ENCODE data around the gene RFC4. TPM values are rescaled to one million over a fixed set of nuclear protein-coding genes. Genes with fewer than 3 reads are reported as not detected.
"Not testable (repeated sequence)": the region's sequence is repeated elsewhere in the genome, so short reads cannot be mapped to it uniquely, and the experiment has no call there.

Gene RFC4, protein sequence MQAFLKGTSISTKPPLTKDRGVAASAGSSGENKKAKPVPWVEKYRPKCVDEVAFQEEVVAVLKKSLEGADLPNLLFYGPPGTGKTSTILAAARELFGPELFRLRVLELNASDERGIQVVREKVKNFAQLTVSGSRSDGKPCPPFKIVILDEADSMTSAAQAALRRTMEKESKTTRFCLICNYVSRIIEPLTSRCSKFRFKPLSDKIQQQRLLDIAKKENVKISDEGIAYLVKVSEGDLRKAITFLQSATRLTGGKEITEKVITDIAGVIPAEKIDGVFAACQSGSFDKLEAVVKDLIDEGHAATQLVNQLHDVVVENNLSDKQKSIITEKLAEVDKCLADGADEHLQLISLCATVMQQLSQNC
- total RNA-seq (2014; rRNA removed): 59.6 and 78.2 TPM in 2 replicates
- 20.7 TPM for polyA plus RNA-seq (2012)

DNA sequence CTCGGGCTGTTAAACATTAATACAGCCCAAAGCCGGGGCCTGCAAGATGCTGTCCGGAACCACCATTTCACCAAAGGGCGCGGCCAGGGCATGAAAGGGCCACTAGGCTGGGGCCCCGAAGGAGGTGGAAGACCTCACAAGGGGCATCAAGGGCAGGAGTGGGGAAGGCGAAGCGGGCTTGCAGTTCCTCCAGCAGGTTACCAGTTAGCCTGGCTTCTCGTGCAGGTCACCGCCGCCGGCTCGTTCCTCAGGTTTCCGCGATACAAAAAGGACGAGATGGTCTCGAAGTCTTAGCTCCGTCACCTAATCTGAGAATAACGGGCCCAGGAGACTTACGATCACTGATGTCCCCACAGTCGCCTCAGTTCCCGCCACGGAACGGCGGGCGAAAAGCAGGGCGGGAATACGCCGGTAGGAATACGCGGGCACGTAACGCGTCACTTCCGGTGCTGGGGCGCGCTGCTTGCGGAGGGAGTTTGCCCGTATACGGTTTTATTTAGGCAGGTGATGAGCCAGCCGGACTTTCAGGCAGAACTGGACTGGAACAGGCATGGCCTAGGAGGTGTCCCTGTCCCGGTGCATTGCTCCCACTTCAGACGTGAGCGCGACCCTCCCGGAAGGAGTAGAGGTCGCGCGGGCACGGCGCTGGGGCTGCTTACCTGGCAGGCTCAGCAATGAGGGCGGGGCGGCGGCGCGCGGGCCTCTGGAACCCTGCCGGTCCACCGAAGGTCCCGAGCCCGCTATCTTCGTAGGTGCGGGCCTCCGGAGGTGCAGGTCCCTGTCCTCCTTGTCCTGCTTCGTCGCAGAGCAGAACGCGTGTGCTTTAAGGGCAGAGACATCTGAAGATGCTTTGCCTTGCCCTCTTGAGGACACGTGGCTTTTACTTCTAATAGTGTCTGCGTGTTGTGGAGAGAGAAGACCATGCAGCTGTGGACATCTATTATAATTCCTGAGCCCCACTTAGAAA, at the start of gene RFC4:
Gene RFC4, minus strand, starts transcription at position 394 of the 967 bp plus-strand sequence. CDS start 1,769 bp downstream, outside the sequence.
- peak; percentile 66 for DNase-seq (ENCODE audit: low read depth)

DNA sequence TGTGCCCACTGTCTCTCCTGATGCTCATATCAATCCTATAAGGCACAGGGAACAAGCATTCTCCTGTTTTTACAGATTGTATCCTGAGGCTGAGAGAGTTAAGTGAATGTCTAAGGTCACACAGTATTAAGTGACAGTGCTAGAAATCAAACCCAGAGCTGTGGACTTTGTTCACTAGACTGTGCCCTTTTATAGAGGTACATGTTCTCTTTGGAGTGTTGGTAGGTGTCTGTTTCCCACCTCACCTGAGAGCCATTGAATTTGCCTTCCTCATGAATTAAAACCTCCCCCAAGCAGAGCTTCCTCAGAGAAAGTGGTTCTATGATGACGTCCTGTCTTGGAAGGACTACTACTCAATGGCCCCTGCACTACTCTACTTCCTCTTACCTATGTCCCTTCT, 48.7 kb upstream of the RFC4 start:
- no peak for DNase-seq (ENCODE audit: low read depth)

DNA sequence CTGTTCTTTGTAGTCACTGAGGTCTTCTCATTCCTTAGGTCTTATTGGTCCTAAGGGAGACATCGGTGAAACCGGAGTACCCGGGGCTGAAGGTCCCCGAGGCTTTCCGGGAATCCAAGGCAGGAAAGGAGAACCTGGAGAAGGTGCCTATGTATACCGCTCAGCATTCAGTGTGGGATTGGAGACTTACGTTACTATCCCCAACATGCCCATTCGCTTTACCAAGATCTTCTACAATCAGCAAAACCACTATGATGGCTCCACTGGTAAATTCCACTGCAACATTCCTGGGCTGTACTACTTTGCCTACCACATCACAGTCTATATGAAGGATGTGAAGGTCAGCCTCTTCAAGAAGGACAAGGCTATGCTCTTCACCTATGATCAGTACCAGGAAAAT, 47.9 kb upstream of the RFC4 start:
- DNase-seq (ENCODE audit: low read depth): no peak

DNA sequence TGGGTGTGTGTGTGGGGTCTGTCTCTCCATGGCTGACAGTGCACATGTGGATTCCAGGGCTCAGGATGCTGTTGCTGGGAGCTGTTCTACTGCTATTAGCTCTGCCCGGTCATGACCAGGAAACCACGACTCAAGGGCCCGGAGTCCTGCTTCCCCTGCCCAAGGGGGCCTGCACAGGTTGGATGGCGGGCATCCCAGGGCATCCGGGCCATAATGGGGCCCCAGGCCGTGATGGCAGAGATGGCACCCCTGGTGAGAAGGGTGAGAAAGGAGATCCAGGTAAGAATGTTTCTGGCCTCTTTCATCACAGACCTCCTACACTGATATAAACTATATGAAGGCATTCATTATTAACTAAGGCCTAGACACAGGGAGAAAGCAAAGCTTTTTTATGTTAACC, 46.7 kb upstream of the RFC4 start:
- no peak for DNase-seq (ENCODE audit: low read depth)

DNA sequence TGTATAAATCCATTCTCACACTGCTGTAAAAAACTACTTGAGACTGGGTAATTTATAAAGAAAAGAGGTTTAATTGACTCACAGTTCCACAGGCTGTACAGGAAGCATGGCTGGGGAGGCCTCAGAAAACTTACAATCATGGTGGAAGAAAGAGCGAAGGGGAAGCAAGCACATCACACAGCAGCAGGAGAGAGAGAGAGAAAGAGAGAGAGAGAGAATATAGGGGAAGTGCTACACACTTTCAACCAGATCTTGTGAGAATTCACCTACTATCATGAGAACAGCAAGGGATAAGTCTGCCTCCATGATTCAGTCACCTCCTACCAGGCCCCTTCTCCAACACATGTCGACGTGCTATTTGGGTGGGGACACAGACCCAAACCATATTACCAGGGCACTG, 45.6 kb upstream of the RFC4 start:
- DNase-seq (ENCODE audit: low read depth): not testable (repeated sequence)

DNA sequence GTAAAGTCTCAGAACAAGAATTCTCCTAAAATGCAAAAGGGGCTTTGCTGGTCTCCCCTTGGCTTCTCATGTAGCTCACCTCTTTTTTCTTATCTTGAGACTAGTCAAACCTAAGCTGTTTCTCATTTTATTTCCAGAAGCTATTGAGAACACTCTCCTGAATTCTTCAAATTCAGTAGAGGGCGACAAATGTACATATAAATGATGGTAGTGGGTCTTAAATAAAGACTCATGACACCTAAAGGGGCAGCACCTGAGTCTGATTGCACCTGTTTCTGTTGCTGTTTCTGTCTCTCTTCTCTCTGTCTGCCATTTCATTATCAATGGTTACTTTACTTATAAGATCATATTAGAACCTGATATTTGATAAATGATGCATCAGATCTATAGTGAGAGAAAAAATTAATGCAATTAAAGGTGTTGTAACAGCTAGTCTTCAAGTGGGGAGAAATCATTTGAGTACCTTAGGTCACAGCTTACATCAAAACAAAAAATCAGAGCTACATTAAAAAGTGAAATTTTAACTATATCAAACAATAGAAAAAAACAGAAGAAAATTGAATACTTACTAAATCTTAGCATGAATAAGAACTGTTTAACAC, 43.2 kb upstream of the RFC4 start:
- peak; percentile 32 for DNase-seq (ENCODE audit: low read depth)

DNA sequence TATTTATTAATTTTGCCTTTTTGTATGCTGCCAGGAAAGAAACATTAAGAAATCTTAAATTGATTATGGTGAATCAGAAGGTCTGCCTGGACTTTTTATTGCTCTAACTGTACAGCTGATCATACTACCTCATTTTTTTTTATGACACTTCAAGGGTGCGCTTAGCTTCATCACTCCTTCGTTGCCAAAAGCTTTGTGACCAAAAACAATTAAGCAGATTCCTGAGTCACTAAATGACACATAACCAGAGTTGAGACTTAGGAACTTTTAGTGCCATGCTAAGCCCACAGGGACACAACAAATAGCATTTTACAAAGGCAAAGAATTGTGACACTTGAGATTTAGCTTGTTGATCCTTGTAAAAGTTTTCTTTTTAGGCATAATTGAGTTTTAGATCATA, 41.2 kb upstream of the RFC4 start:
- no peak for DNase-seq (ENCODE audit: low read depth)

DNA sequence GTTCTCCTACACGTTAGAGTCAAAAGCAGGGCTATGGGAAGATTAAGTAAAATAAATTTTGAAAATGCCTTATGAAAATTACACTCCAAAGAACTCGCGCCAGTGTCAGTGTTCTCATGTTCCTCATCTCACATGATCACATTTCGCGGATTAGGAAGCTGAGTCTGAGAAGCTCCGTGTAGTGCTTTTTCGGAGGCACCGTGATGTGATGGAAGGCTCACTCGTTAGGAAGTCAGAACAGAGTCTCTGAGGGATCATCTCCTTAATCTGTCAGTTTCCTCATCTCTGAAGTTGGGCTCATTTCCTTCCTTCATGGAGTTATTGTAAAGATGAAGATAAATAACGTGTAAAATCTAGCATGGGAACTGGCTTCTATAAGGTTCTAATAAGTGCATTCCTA, 39.5 kb upstream of the RFC4 start:
- no peak for DNase-seq (ENCODE audit: low read depth)

DNA sequence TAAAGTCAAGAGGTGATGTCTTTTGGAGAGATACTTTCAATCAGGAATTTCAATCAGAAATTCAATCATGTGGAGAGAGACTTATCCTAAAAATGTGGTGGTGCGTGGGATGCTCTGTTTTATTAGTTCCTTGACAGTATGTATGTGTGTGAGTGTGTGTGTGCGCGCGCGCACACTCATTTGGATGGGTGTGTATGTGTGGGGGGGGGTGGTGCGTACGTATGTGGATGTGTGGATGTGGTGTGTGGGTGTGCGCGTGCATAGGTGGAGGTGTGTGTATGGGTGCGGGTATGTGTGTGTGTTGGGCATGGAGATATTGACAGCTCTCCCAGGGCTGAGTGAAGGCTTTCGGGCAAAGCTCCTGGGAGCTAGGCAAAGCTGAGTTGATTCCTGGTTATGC, 38.6 kb upstream of the RFC4 start:
- no peak for DNase-seq (ENCODE audit: low read depth)

DNA sequence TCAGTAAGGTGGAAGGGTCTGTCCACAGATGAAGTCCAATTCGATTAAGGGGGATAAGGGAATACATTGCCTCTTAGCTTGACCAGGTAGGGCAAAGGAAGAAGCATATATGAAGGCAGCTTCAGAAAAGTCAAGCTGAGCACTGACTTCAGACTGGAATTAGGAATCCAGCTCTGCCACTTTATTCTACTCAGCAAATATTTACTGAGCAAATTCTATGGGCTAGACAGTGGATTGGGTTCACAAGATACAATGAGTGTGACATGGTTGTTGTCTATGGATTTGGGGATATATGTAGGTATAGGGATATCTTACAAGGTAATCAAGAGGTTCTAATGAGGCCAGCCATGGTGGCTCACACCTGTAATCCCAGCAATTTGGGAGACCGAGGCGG, 36.8 kb upstream of the RFC4 start:
- no peak for DNase-seq (ENCODE audit: low read depth)

DNA sequence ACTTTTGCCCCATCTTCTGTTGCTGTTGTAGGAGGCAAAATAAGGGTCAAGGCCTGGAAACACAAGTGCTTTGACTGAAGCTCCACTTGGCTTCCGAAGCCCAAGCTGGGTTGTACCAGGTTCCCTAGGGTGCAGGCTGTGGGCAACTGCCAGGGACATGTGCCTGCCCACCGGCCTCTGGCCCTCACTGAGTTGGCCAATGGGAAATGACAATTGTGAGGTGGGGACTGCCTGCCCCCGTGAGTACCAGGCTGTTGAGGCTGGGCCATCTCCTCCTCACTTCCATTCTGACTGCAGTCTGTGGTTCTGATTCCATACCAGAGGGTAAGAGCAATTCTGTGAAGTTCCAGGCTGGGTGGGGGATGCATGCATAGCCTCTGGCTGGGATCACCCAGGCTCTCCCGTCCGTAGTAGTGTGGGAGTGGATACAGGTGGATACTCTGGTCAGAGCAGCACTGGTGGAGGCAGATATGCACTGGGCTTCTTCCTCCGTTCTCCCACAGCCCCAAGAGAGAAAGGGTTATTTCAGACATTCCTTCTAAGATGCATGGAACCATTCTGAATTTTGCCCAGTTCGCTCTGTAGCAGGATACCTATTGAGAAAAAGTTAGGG, 36.2 kb upstream of the RFC4 start, which contains the start of gene ADIPOQ:
Gene ADIPOQ, plus strand, starts transcription at position 285 of the 613 bp plus-strand sequence. CDS start 10,349 bp downstream, outside the sequence.
- no peak for DNase-seq (ENCODE audit: low read depth)

DNA sequence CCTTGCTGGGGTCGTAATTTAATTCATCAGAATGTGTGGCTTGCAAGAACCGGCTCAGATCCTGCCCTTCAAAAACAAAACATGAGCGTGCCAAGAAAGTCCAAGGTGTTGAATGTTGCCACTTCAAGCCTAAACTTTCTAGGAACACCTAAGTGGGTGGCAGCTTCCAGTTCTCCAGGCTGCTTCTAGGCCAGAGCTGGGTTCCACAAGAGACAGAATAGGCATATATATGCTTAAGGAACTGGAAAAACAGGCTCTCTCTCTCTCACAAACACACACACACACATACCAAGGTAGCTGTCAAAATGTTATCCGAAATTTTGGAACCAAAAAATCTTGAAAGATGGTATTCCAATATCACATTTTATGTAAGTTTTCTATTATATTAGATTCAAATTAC, 35.3 kb upstream of the RFC4 start:
- DNase-seq (ENCODE audit: low read depth): no peak

DNA sequence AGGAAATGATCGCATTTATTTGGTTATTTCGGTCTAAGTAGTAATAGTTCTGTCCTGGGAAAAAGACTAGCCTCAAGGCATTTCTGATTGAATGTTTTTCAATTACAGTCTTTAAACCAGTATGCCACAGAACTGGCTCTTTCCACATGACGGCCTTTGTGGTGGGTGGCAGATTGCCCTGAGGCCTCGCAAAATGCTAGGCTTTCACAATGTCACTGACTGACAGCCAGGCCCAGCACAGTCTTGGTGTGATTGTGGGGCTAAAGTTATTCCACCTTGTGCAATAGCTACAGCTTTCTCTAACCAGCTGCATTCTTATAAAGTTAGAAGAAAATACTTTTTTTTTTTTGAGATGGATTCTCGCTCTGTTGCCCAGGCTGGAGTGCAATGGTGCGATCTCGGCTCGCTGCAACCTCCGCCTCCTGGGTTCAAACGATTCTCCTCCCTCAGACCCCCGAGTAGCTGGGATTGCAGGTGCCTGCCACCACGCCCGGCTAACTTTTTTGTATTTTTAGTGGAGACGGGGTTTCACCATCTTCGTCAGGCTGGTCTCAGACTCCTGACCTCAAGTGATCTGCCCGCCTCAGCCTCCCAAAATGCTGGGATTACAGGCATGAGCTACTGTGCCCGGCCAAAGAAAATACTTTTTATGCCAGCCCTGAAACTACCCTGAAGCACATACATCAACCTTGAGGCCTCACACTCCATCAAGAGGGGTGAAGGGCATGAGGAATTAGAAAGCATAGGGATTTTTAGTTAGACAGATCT, 33.8 kb upstream of the RFC4 start:
- peak; percentile 32 for DNase-seq (ENCODE audit: low read depth)

DNA sequence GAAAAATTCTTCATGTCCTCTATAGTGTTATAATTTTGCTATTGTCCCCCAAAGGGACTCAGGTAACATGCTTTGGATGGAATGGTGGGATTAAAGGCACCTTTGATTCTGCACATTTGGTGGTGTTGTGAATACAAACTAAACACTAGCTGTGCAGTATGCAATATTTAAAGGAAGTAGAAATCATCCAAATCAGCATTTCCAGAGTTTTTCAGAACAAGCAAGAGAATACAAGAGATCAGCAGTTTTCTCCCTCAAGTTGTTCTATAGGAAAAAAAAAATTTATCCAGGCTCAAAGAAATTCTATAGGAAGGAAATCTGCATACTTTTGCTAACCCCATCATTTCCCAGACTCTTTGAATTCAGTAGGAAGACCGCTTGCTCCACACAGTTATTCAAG, 26.0 kb upstream of the RFC4 start:
- no peak for DNase-seq (ENCODE audit: low read depth)

DNA sequence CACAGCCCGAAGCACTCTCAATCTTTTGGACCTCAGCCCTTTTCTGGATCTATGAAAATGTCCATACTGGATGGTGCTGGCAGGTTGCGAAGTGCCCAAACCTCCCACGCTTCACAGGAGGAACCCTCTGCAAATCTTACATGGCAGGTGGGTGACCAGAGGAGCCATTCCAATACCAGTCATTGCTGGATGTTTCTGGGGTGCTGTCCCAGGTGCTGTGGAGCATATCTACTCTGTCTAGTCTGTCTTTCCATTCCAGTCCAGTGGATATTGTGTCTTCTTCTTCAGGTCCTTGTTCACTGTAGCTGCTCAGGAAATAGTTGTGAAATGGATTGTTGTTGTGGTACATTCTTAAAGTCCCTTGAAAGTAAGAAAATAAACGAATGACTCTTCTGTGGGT, 25.5 kb upstream of the RFC4 start:
- no peak for DNase-seq (ENCODE audit: low read depth)

DNA sequence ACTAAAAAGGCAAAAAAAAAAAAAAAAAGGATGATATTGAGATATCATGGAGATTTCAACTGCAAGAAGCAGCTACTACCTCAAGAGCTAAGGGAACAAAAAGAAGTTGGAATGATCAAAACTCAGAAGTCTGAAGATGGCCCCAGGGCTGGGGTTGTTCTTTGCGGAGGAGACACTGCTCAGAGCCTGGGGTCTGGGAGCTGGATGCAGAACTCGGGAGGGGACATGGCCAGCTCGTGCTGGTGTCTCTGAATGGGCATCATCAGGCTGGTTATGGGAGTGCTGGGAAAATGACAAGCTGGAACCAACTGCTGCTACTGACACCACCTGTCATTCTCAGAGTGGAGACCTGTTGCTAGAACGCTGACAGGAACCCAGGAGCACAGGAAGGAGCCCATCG, 22.1 kb upstream of the RFC4 start:
- DNase-seq (ENCODE audit: low read depth): no peak

DNA sequence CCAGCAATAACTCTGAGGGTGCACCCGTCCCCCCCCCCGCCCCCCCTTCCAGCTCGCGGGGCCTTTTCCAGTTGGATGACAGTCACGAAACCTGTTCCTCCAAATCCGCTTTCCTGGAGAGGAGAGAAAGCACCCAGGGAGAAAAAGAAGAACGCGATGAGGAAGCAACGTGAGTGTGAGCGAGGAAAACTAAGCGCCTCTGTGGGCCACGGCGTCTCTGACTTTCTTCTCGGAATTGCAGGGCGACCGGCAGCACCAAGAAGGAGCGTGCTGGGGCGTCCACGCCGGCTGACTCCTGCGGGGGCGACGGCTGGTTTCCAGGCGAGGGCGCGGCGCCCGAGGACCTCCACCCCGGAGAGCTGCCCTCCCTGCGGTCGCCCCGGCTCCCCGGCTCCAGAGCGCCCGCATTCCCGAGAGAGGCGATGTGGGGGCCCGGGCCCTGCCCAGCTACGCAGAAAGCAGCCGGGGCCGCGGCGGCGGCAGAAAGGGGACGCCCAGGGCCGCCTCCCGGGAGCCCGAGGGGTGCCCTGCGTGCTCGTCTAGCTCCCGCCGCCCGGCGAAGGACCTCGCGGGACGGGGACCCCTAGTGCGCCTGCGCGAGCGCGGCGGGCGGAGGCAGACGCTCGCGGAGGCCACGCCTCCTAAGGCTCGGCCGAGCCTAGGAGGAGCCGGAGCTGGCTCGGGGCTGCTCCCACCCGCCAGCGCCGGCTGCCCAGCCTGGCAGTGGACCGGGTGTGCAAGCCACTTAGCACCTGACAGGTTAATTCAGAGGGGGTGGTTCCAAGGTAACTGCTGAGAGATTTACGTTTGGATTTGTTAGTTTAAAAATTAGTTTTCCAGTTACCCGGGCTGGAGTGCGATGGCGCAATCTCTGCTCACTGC, 20.9 kb upstream of the RFC4 start:
- peak; percentile 72 for DNase-seq (ENCODE audit: low read depth)

DNA sequence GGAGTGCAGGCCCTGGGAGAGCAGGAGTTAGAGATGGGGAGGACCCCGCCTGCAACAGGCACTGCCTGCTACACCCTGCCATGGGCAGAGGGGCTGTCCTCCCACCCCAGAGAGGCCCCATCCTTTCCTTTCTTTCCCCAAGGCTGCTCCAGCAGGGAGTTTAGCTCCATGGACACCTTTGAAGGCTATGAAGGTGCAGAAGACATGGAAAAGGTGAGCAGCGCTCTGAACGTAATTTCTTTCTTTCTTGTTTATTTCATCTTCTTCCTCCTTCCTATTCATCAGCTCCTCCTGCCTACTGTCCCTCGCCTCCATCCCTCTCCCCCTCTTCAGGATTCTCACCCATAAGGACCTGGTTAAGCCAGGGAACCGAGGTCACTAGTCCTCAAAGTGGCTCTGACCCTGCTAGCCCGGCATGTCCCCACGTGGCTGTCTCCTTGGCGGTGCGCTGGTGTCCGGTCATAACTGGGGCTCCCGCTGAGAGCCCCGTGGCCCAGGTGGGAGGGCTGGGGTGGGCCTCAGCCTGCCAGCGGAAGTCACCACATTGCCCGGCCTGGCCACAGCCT, 20.2 kb upstream of the RFC4 start:
- no peak for DNase-seq (ENCODE audit: low read depth)

DNA sequence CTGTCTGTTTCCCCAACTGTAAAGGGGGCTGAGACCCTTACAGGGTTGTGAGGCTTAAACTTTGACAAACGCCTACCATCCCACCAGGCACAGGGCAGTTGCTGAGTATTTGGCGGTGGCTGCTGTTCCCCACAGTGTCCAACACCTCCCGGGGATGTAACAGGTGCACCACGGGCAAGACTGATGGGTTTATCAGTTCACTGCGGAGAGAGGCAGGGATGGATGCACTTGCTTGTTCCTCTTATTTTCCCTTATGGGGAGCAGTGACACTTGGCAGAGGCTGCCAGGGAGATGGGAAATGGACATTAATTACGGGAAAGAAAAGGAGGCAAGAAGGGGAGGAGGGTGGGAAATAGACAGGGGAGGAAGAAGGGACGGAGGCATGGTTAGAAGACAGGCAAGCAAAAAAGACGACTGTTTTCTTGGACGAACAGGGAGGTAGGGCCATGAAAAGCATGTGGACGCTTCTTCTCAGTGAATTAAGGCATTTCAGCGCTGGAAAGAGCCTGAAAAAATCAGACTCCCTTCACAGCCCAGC, 19.7 kb upstream of the RFC4 start:
- DNase-seq (ENCODE audit: low read depth): no peak

Data from LHCN-M2 (cell line).